Activated gamma-delta T cell (primary cell): Measurements from ENCODE around the gene IPCEF1.
"Not testable (repeated sequence)": the region's sequence is repeated elsewhere in the genome, so short reads cannot be mapped to it uniquely, and the experiment has no call there.

Experiments used
- DNase-seq: peaks from one replicate; lab custom pipeline; 2025; lab: John Stamatoyannopoulos, UW

The IPCEF1 gene

DNA sequence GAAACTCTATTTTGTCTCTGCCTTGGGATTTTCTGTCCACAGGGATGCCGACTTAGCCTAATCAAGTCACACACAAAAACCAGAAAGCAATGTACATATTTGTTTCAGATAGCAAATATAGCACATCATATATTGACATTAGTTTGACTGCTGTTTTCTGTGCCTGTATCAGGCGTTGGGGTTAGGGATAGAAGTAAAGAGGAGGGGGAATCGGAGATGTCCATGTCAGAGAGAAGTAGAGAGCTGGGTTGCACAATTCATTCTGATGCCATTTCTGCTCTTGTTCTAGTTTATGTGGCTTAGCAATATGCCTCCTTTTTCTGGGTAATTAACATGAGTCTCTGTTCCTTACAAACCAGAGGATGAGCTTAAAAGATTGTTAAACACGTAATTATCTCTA is 14.7 kb upstream of the IPCEF1 start:
- no peak for DNase-seq

DNA sequence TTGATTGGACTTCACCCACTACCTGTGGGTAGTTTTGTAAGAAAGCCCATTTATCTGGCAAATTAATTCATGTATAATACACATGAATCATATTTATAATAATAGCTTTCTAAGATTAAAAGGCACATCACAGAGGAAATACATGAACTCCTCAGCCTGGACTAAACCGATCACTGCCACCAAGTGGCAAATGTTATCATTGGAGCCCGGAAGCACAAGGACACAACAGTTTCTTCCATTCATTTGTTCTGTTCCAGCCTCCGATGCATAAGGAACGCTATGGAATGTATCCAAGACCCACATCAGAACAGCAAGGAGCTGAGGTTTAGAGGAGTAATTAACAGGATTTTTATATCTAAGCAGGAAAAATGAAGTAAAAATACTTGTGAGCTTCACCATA is 13.9 kb upstream of the IPCEF1 start:
- DNase-seq: no peak

DNA sequence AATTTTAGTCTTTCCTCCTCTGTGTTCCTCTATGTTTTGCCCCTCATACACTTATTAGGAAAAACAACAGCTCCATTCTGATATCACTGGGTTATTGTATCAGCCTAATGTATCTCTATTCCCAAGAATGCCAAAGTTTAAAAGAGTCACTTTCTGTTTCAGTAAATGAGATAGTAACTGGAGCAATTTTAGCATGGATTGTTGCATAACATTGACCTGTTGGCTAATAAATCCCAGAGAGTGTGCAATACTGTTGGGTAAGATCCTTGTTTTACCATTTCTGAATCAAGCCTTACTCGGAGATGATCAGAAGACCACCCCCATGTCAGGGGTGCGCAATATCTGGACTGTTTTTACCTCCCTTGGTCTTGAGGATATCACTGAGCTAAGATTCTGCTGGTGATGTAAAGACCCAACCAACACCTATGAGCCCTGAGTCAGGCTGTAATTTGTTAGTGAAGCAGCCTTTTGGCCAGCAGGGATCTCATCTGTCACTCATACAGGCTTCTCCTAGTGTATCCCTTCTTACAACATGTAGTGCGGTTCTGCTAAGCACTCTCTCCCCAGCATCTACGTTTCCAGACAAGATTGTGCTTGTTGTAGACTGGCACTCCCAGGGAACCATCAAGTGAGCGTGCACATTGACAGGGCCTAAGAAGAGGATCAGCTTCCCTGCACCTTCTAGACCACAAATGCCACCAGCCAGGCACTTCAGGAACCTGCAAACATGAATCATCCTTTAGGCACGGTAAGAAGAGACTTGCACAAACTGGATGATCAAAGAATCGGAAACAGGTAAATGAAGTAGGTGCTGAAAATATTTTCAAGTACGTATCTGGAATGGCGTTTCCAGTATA is 11.5 kb upstream of the IPCEF1 start:
- no peak for DNase-seq

DNA sequence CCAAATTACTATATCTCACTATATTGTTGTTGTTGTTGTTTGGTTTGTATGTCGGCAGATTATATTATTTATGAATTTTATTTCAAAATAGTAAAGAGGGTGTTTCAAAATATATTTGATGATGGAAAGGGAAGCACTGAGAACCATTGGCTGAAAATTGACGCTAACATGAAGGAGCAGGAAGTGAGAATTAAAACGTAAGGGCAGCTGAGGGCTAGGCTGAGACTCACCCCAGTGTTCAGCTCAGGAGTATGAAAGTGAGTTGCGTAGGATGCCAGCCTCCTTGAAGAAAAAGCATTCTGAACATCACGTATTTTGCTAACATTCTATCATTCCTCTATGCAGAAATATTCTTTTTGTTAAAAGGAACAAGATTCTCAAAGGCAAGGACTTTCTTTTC is 10.7 kb upstream of the IPCEF1 start:
- DNase-seq: no peak

DNA sequence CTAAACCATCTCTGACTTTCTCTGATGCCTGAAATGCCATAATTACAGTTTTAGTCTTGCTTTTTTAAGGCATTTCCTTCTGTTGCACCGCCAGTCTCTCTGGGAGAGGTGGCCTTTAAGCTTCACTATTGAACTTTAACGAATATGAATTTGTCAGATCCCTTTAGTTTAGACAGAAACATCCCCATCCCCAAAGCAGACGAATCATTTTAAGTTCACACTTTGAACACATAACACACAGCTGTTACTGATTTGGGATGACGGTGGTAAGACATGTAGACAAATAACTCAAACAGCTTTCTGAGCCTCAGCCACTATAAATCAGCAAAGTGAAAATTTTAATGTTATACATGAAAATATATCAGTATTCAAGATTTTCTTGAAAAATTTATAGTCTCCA is 7.2 kb upstream of the IPCEF1 start:
- no peak for DNase-seq

DNA sequence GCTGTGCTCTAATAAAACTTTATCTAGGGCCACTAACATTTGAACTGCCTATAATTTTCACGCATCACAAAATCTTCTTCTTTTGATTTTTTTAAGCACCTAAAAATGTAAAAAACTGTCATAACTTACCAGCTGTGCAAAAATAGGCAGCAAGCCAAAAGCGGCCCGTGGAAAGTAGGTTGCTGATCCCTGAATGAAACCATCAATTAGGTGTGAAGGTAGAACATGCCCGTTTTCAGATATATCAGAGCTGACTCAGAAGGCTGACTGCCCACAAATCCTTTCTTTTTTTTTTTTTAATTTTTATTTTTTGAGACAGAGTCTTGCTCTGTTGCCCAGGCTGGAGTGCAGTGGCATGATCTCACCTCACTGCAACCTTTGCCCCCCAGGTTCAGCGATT is 4.9 kb upstream of the IPCEF1 start:
- no peak for DNase-seq

DNA sequence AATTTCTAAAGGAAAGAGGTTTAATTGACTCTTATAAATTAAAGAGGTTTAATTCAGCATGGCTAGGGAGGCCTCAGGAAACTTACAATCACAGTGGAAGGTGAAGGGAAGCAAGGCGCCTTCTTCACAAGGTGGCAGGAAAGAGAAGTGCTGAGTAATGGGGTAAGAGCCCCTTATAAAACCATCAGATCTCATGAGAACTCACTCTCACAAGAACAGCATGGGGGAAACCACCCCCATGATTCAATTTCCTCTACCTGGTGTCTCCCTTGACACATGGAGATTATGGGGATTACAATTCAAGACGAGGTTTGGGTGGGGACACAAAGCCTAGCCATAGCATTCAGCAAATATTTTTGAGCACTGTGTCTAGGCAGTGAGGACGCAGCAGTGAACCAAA is 3.9 kb upstream of the IPCEF1 start:
- no peak for DNase-seq

DNA sequence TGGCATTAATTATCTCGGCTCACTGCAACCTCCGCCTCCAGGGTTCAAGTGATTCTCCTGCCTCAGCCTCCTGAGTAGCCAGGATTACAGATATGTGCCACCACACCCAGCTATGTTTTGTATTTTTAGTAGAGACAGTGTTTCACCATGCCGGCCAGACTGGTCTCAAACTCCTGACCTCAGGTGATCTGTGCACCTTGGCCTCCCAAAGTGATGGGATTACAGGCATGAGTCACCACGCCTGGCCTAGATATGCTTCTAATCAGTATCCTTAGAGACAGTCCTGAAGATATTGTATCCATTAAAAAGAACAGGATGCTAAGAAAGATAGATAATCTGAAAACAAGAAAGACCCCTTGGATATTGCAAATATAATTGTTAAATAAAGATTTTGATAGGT is 3.1 kb upstream of the IPCEF1 start:
- no peak for DNase-seq

DNA sequence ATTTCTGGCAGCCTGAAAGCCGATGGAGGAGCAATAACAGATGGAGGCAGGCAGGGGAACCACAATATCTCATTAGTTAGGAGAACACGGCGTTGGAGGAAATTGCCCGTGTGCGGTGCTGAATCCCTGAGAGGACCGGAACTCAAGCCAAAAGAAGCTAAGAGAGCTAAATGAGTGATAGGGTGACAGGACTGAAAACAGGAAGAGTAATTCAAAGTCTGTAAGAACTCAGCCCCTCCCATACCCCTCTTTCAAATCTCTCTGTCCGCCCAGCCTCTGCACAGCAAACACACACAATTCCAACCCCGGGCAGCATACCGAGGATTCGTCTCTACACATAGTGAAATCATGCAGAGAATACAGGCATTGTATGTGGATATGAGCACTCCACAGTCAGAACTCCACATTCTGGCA is 2.6 kb upstream of the IPCEF1 start:
- DNase-seq: no peak

DNA sequence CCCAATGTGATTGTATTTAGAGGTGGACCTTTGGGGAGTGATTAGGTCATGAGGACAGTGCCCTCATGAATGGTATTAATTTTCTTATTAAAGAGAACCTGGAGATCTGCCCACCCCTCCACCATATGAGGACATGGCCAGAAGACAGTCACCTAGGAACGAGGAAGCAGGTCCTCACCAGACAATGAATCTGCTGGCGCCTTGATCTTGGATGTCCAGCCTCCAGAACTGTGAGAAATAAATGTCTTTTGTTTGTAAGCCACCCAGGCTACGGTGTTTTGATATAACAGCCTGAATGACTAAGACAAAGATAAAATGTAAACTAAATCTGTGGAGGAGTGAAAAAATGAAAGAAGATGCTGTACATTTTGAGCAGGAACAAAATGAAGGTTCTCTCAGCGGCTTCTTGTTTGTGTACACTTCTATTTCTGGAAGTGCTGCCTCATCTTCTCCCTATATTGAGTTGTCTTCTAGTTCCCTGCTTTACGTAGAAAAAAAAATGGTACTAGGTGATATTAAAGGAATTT is 1.5 kb upstream of the IPCEF1 start:
- no peak for DNase-seq

DNA sequence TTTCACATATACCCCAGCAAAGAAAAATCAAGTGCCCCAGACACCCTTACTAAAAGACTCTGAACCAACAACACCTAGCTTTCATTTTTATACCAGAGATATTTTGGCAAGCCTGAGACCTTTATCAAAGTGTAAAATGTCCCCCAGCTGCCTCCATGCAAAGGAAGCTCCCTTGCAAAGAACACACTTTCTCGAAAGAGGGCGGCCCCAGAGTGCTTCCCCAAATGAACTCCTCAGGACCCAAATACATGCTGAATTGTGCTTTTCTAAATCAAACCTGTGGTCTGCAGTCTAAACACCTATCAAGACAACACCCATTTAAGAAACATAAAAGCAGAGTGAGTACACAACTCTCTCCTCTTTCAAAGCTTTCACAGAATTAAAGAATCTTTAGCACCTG is 490 bp downstream of the IPCEF1 start:
- DNase-seq: no peak

DNA sequence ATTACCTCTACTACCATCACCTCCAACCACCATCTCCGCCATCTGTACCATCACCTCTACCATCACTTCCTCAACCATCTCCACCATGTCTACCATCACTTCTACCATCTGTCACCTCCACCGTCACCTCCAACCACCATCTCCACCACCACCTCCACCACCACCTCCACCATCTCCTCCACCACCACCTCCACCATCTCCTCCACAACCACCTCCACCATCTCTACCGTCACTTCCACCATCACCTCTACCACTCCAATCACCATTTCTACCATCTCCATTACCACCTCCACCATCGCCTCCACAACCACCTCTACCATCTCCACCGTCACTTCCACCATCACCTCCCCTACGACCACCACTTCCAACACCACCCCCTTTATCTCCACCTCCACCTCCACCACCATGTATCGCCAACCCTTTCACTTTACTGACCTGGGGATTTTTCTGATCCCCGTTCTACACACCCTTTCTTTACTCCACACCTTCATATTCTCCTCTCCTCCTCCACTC is 2.3 kb downstream of the IPCEF1 start:
- DNase-seq: no peak

DNA sequence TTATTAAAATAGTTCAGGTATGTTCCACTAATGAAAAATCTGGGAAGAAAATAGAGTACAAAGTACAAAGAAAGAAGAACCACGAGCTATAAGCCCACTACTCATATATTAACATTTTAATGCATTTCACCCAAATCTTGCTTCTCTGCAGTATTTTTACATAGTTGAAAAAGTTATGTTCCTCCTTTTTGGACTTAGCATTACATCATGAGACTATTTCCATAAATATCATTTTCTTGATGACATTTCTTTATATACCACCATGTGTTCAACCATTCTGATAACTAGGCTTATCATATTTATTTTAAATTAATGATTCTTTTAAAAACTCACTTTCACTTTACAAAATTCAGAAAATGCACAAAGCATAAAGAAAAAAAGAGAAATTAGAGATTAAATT is 3.0 kb downstream of the IPCEF1 start:
- no peak for DNase-seq

DNA sequence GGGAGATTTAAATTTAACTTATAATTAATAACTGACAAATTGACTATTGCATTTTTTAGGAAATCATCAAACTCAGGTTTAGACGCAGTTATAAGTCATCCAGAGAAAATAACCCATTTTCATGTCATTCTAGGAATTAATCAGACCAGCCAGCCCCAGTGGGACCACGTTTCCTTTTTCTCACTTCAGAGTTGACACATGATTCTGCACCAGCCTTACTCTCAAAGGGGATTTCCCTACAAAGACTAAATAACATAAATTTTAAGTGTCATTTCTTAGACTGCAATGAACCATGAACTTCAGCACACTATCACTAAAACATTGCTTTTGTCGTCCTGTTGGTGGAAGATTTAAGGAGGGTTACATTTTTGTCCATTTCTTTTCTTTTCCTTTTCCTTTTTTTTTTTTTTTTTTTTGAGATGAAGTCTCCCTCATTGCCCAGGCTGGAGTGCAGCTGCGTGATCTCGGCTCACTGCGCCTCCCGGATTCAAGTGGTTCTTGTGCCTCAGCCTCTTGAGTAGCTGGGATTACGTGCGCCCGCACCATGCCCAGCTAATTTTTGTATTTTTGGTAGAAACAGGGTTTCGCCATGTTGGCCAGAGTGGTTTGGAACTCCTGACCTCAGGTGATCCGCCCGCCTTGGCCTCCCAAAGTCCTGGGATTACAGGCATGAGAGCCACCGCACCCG is 3.6 kb downstream of the IPCEF1 start:
- DNase-seq: no peak

DNA sequence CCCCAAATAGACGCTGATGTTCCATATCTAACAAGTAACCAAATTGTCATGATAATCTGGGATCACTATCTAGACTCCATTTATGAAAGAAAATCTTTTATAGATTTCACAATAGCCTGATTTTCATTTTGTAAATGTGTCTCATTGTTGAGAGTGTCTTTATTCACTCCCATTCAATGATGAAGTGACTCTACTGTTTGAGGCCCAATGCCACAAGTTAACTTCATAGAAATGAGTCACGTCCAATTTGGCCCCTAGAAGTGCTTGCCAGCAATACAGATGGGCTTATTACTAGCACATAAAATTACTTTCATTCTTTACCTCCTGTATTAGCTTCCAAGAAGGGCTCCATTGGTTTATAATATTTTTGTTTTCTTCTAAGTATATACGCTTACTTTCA is 6.3 kb downstream of the IPCEF1 start:
- DNase-seq: no peak

DNA sequence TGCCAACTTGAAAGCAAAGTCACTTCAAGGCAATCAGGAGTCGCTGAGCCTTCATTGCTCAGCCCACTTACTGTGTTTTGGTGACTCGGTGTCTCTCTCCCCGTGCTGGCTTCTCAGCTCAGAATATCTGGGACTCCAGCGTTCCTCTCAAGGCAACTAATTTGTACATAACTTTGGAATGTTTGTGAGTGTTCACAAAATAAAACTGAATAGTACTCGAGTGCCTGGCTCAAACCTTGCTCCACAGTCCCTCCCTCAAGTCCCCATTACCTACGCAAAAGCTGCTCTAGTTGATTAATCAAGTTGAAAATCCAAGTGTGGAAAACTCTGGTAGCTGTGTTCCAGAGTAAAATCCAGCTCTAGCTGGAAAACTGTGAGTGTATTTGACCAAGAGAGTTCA is 8.6 kb downstream of the IPCEF1 start:
- DNase-seq: no peak

DNA sequence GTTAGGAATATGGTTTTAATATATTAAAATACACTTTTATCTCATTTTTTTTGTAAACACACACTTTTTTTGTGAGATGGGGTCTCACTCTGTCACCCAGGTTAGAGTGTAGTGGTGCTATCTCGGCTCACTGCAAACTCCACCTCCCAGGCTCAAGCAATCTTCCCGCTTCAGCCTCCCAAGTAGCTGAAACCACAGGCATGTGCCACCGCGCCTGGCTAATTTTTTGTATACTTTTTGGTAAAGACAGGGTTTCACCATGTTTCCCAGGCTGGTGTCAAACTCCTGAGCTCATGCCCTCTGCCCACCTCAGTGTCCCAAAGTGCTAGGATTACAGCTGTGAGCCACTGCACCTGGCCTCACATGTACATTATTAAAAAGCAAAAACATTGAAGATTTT is 10.8 kb downstream of the IPCEF1 start:
- no peak for DNase-seq

DNA sequence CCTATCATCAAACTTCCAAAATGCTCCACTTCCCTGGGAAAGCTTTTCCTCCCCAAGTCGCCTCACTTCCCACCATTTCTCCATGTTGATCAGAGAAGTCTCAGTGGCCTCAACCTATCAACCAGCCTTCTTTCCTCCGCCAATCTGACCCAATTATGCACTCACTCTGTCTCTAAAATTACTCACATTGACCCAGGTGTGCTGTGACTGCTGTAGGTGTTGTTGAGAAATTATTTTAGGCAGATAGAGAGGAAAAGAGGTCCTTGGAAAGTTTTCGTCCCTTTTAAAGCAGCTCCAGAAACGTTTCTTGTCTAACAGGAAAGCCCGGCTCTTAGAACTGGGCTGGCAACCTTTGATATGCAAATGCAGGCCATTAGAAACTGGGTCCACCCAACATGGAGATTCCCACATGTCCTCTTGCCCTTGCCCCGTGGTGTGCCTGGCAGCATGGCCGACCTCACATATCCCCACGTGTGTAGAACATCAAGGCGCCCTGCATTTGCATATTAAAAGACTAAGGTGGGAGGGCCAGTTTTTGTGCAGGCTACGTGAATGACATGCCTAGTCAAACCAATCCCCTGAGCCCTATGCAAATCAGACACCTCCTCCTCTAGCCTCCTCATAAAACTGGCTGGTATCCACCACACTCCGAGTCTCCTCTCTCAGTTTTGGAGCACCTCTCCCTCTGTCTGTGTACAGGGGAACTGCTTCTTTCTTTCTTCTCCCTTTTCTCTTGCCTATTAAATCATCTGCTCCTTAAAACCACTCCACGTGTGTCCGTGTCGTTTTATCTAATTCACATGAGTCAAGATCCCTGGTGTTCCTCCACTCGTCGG is 12.9 kb downstream of the IPCEF1 start:
- no peak for DNase-seq

DNA sequence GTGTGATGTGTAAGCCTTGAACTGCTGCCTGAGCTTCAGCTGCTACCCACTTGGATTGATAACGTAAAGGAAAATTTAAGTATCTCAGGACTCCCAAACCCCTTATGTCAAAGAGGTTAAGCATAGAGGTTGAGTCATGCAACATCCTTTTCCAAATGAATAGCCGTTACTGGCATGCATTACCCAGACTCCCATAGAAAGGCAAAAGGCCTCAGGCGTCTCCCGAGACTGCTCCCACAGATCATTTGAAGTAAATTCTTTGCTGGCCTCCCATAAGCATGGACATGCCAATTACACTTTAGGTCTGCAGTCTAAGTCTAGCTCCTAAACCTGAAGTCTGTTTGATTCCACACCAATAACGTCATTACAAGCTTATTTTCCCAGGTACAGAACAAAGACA is 14.7 kb downstream of the IPCEF1 start:
- DNase-seq: no peak

DNA sequence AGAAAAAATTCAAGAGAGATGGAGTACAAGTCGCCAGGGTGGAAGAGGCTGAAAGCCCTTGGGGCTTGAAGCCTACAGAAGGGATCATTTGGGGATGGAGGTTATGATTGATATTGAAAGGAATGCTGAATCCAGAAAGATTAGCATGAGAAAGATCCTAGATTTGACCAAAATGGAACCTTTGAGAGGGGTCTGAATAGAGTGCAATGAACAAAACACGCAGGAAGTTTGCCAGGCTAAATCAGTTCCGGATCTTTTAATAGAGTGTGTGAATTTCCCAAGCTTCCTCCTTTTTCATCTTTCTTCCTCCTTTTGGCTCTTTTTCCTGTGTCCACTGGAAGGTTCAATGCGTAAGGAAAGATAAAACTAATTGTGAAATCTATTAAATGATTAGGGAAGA is 15.3 kb downstream of the IPCEF1 start:
- DNase-seq: no peak

DNA sequence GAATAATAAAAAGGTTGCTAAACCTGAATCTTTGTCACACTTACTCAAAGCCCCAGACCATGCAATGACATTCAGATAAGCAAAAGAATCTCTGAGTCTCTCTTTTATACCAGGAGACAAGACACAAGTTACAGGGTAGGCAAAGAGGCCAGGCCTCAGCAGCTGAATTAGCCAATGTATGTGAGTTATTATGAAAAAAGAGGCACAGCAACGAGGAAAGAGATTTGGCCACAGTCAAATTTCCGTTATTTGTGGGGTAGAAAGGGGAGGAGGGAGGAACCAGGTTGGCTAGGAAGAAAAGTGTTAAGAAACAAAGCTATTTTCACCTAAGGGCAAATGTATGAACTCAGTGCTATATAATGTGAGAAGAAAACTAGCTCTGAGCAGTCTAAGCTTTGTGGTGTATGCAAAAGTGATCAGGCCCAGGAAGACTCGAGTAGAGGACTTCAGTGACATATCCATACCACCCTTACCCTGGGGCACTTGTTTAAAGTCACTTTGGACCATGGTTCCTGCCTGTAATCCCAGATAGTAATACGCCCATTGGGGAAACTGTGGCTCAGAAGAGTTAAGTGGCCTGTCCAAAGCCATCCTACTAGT is 19.1 kb downstream of the IPCEF1 start:
- no peak for DNase-seq

DNA sequence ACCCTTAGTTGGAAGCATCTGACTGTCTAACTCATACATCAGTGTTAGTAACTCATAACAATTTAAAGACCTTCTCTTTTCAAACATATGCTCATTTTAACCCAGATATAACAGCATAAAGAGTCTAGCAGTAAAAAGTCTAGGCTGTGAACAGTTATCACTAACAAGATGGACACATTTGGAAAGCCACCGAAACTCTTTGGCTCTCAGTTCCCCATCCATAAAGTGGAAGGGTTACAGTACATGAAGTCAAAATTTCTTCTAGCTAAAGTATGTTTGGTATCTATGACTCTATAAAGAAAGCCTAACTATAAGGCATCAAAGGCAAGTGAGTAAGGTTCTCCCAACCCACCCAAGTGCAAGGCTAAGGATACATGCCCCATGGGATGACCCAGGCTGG is 22.5 kb downstream of the IPCEF1 start:
- DNase-seq: not testable (repeated sequence)
